NCI-H524 treated with DMSO at 0.1 percent for 48 hours (cell line): ENCODE results near the gene PTCD1.

ENCODE experiments used
- DNase-seq: peaks from one replicate; lab custom pipeline; 2025; lab: John Stamatoyannopoulos, UW

Gene PTCD1, protein sequence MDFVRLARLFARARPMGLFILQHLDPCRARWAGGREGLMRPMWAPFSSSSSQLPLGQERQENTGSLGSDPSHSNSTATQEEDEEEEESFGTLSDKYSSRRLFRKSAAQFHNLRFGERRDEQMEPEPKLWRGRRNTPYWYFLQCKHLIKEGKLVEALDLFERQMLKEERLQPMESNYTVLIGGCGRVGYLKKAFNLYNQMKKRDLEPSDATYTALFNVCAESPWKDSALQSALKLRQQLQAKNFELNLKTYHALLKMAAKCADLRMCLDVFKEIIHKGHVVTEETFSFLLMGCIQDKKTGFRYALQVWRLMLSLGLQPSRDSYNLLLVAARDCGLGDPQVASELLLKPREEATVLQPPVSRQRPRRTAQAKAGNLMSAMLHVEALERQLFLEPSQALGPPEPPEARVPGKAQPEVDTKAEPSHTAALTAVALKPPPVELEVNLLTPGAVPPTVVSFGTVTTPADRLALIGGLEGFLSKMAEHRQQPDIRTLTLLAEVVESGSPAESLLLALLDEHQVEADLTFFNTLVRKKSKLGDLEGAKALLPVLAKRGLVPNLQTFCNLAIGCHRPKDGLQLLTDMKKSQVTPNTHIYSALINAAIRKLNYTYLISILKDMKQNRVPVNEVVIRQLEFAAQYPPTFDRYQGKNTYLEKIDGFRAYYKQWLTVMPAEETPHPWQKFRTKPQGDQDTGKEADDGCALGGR

DNA sequence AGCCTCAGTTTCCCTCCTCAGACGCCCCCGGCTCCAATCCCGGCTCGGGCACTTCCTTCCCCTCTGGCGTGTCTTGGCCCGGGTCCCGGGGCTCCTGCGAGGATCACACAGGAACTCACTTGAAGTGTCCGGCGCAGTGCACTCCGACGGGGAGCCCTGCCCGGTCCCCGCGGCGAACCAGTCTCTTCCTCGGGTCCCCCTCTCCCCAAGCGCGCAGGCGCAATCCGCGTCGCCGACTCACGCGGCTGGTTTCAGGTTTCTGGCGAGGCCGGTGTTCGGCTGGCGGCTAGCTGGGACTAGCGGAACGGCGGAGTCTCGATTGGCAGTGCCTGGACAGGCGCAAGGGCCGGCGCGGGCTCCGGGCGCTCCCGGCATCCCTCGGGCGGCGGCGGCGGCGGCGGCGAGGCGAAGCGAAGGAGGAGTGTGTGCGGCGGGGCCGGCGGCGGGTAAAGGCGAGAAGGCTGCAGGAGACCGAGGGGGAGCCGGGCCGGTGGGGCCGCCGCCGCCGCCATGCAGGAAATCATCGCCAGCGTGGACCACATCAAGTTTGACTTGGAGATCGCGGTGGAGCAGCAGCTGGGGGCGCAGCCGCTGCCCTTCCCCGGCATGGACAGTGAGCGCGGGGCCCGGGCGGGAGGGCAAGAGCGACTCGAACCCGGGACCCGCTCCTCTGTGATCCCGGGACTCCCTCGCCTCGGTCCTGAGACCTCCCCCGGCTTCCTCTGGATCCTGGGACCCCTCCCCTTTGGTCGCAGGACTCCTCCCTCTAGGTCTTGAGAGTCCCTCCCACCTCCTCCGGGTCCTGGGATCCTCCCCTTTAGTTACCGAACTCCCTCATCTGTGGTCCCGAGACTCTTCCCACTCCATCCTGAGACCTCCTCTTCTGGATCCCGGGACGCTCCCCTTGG is at the start of gene PTCD1, which contains the start of gene CPSF4:
TSS of gene PTCD1 (minus strand) at position 226 of the 908 bp plus-strand sequence. CDS start 3,556 bp downstream, outside the sequence.
TSS of gene CPSF4 (plus strand) at position 371 of the 908 bp plus-strand sequence. CDS start at position 511, 140 bp downstream.
- peak; percentile 41 for DNase-seq

DNA sequence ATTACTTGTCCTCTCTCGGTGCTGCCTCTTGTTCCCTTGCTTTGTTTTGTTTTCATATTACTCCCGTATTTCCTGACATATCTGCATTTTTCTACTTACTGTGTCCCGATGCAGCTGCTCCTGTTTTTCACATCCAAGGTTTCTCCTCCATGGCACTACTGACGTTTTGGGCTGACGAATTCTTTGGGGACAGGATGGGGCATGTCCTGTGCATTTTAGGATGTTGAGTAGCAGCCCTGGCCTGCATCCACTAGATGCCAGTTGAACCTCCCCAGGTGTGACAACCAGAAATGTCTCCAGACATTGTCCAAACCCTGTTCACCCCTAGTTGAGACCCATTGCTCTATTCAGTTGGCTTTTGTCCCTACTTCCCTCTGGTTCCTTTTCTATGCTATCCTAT is 46.5 kb upstream of the PTCD1 start:
- DNase-seq = no peak

DNA sequence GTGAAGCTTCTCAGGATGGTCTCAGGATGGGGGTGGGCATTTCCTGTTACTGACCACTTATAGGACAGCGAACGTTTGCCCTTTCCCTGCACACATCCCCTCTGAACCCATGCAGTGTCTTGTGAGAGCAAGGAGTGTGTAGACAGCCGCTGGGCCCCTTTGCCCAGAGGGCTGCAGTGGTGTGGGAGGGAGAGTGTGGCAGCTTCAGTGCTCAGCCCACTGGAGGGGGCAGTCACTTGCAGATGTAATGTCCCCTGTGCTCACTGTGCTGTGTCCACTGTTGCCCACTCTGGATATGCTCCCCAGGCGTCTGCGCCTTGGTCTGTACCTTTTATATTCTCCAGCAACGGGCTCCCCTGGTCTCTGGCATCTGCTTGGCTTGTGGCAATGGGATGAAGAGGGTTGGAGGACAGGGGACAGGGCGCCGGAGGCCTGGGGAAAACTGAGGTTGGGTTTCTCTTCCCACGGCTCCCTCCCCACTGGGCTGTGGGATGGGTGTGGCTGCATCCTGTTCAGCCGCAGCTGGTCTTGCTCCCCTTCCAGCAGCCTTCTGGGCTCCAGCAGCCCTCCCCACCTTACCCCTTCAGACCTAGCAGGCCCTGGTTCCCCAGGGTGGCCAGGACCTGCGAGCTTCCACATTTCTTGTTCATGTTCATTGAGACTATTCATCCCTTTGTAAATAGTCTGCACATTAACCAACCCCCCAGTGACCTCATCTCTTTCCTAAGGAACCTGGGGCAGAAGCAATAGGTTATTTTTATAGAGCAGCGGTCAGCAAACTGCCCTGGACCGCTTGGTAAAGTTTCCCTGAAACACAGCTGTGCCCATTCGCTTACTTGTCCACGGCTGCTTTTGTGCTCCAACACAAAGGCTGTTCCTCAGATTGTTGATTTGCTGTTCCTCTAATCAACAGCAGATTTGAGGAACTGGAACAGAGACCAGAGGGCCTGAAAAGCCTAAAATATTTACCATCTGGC is 40.2 kb upstream of the PTCD1 start:
- no peak for DNase-seq

DNA sequence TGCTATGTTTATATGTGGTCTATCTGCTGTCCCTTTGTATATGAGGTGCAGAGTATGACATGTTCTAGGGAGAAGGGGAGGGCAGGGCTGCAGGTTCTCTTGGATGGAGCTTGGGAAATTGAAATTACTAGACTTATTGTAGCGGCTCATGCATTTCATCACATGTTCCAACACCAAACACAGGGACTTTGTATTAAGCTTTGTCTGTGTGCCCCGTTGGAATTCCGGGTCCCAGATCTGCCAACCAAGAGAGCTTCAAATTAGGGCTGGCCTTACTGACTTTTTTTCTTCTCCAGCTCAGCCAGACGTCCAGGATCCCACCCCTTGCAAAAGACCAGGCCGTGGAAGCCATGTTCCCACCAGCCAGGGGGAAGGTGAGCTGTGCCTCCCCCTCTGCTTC is 37.5 kb upstream of the PTCD1 start:
- DNase-seq = no peak

DNA sequence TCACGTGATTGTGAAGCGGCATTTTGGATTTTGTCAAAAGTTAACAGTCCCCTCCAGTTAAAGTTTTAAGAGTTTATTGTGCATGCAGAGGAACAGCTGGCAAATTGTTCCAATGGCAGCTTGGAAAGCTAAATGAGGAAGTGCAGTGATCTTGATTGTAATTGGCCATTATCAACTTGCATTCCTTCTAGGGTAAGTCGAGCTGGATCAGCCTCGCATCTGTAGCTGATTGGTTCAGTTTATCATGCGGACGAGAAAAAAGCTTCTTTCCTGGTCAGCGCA is 34.7 kb upstream of the PTCD1 start:
- DNase-seq = no peak

DNA sequence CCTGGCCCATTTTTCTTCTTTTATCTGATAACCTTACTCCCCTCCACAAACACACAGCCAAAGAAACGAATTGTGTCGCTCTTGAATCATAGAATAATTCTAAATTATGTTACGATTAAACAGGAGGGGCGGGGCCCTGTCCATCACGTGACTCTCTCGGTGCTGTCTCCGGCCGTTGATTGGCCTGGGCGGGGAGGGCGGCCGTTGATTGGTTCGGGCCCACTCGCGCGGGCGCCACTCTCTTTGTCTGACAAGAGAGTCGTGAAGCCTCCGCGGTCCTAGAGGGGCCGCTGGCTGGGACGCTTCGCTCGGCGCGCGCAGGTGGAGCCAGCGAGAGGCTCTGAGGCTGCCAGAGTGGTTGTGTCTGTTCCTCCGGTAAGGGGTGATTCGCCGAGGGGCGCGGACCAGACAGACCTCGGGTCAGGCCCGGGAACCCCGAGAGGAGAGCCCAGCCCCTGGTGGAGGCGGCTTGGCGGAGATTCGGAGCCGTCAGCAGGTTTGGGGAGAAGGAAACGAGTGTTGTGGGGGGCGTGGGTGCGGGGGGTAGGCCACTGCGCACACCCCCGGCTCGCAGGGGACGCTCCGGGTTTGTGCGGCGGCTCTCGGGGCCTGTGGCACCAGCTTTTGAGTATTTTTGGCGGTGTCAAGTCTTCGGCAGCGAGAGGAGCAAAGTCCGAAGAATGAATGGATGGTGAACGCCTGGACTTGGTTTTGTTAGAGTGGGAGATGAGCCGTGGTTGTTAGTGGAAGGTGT is 34.1 kb upstream of the PTCD1 start, which contains the start of gene ZNF789:
TSS of gene ZNF789 (plus strand) at position 330 of the 754 bp plus-strand sequence. CDS start 3,567 bp downstream, outside the sequence.
- DNase-seq = peak; percentile 59

DNA sequence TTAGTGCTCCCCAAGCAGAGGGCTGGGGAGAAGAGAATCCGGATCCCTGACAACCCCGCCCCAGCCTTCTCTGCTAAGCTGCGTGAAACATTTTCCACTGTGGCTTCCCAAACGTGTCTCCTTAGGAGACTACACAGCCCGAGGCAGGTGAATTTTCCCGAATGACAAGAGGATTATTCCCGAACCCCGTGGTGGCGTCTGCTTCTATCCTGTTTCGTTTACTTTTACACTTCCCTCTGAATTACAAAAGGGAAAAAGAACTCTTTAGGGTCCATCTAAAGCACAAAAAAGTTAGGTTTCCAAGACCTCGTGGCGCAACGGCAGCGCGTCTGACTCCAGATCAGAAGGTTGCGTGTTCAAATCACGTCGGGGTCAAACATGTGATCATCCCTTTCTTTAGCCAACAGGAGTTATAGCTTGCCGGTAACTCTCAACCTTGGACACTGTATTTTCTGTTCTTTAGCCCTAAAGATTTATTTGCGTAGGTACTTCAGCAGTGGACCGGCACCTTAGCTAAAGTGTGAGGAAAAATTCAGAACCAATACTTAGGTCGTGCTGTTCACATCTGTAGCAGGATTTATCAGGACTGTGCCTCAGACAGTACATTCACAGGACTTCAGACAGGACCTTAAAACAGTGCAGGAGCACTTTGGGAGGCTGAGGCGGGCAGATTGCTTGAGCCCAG is 30.9 kb upstream of the PTCD1 start:
- no peak for DNase-seq

DNA sequence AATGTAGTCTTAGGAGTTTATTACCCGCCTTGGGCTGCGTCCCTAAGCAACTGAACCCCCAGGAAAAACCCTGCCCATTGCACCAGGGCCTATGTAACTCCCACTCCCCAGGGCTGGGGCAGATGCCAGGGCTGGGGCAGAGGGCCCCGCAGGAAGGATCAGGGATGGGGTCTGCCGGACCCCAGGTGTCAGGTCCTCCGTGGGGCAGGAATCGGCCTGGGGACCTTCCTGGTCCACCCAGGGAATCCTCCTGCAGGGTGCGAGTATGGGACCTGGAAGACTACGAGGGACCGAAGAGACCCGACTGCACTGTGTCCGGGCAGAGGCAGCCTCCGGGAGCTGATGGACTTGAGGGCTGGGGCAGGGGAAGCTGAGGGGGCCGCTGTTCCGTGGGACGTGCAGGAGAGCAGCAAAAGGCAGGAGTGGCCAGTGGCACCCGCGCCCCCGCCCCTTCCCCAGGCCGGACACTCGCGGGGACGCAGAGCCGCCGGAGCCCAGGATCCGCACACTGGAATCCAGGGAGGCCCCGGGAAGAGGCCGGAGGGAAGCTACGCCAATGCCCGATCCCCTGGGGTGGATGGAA is 29.8 kb upstream of the PTCD1 start:
- no peak for DNase-seq

DNA sequence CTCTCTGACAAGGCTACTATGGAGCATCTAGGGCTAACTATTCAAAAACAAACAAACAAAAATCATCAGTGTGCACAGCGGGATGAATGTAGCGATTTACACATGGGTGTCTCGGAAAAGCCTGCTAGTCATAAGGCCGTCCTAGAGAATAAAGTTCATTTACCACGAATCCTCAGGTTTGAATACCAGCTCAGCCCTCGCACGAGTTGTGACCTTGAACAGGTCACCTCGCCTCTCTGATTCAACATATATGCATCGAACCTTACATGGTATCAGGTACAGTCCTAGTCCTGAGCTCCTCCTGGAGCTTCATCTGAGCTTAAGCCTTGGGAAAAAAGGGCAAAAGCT is 26.8 kb upstream of the PTCD1 start:
- DNase-seq = no peak

DNA sequence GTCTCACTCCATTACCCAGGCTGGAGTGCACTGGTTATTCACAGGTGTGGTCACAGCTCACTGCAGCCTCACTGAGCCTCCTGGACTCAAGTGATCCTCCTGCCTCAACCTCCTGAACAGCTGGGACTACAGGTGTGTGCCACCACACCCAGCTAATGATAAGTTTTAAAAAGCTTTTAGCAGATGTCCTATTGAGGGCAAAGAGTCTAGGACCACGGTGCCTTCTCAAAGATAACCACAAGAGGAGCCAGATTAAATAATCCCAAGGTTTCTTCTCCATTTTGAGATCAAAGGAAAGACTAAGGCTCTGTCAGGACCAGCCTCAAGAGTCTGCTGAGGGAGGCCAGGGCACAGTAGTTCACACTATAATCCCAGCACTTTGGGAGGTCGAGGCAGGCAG is 22.6 kb upstream of the PTCD1 start:
- no peak for DNase-seq

DNA sequence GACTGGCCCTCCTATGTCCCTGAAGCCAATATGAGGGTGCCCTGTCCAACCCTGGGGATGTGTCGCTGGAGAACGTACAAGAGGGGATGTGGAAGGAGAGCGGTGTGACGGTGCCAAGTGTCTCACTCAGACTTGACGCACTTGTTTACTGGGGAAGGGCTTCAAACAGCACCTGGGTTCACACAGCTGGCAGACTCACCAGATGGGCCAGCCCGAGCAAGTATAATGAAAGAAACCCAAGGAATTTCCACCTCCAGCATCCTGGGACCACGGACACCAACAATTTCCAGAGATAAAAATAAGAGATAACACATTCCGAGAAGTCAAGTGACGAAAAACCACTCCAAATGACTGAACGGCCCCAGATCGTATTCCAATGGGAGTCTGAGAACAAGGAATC is 22.1 kb upstream of the PTCD1 start:
- DNase-seq = no peak

DNA sequence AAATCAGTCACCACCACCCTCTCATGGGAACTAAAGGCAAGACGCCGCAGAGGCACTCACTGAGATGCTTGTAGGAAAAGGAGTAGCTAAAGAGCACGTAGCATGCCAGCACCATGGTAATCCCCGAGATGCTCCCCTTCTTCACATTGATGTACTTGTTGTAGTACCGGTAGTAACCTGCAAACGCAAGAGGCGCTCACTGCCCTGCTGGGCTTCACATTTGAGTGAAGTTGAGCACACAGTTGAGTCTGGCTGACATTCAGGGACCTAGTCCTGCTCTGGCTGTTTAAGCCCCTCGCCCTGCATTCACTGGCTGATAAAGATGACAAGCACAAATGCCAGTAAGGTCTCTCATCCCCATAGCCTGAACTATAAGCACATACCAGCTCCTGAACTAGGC is 20.5 kb upstream of the PTCD1 start:
- no peak for DNase-seq

DNA sequence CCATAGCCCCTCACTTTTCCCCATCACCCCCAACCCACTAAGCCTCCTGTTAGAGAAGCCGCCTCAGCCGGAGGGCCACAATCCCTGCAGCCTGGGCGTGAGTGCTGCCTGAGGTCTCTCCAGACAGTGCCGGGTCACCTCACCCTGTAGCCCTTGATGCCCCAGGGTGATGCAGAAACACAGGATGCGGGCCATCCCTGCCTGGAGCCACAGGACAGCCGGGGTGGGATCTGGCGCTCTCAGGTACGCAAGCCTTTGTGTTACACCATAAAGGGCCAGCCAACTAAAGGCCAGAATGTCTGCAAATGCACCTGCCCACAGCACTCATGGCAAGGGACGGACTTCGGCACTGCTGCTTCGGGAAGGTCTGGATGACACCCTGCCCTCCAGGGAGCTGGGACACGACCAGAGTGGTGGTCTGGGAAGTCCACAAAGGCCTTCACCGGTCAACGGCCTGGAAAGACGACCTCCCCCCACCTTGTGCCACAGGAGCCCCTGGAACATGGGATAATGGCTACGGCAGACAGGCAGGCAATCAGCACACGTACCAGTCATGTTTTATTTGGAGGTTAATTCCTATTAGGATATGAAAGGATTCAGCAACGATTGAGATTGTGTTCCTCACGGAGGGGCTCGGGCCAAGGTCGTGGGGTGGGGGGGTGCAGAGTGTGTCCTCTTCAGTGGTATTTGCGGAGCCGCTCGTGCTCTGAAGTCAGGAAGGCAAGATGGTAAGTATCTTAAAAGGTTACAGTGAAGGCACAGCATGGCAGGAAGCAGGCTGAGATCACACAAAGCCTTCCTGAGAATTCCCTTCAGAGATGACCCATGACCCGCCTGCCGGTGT is 19.3 kb upstream of the PTCD1 start:
- DNase-seq = no peak

DNA sequence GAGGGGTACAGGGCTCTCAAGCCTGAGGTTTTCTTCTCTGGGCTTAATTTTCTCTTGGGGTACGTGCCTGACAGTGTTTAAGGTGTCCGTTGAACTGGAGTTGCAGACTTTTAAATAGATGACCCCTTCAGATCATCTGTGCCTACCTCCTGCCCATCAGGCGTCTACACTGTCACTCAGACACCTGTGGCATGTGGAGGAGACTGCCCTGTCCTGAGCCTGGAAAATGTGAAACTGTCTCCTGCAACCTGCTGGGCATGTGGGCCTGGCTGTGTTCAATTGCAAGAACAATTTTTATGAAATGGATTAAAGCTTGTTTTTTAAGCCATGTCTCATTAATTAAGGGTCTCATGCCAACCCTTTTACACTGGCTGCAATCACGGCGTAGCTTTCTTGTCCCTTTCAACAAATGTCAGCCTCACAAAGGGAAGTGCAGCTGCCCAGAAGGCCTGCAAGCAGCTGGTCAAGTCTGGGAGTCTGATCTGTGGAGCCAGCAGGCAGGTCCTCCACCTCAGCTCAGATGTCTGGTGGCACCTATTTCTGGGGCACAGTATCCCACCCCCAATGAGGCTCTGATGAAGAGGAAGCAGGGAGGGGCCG is 18.6 kb upstream of the PTCD1 start:
- no peak for DNase-seq

DNA sequence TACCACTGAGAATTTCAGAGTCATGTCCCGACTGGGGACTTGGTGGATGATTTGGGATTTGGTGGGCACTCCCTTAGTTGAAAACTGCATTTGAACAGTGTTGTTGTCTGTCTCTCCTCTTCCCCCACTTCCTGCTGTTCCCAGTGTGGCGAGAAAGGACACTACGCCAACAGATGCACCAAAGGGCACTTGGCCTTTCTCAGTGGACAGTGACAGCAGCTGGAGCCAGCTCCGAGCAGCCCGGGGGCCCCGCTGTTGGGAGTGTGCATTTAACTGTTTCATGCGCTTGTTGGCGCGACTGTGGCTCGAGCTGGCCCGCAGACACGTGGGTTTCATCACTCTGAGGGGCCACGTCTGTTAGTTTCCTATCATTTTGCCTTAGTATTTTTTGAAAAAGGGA is 17.7 kb upstream of the PTCD1 start:
- DNase-seq = no peak

DNA sequence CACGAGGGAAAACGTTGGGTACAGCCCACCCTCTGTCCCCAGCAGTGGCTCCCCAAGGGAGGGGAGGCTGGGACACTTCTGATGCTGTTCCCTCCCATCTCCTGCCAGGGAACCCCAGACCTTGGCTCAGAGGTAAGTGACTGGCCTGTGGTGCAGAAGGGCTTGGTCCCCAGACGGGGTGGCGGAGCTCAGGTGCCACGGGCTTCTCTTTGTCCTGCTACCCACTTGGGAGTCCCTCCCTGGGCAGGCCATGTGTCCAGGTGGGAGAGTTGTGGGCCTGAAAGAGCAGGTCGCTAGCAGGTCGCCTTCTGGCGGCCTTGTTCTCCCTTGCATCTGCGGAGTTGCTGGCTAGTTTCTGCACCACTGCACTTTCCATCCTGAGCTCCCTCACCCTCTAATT is 17.3 kb upstream of the PTCD1 start:
- DNase-seq = no peak

DNA sequence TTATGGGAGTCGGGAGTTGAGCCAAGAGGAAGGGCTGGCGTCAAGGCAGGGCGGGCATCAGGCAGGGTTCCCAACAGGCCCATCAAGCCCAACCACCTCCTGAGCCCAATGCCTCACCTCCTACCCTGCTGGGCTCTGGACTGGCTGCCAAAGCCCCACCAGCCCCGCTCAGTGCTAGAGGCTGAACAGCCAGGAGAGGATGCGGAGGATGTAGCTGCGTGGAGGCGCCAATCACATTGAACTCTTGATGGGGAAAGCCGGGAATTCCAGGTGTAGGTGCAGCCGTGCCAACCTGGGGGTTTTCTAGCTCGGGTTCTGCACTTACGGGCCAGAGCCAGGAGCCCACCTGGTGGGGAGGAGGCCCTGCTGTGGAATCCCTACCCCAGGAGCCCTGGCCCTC is 14.5 kb upstream of the PTCD1 start:
- no peak for DNase-seq

DNA sequence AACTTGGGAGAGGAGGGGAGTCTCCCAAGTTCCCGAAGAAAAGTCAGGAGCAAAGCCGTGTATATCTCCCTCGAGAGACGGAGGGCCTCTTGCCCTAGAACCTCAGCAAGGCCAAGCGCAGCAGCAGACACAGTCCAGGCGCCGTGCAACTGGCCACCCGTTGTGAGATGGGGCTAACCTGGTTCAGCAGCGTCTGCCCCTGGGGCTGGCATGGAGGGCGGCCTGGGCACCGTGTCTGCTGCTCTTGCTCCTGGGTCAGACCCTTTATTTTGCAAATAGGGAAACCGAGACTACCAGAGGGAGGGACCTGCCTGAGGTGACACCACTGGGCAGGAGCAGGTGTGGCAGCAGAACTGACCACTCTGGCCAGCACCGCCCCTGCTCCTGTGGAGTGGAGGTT is 13.9 kb upstream of the PTCD1 start:
- DNase-seq = no peak
